HepG2 (cell line): Measurements from ENCODE around the gene DOCK4. TPM values are rescaled to one million over a fixed set of nuclear protein-coding genes. Genes with fewer than 3 reads are reported as not detected.

Experiments
- ATAC-seq: fragments of 200-7000 bp; cut with Tn5 transposase; 3 replicates; pipeline ENCODE4 v1.9.1; 2020; ENCODE audit warnings: mild to moderate bottlenecking, moderate library complexity
- BruUV-seq: library from RNA; stranded (reverse); fragments of 400-500 nt; replicated peaks from 2 replicates; lab custom pipeline; 2021; lab: Mats Ljungman, UMichigan
- CTCF ChIA-PET: fragments of 300-600 bp; formaldehyde crosslinking; extraction: SDS; loops from one replicate; lab custom pipeline; 2021; ENCODE audit warnings: low total read pairs, inconsistent platforms, low intra/inter-chr PET ratio; lab: Yijun Ruan, JAX
- POLR2A ChIA-PET: fragments of 350-600 bp; sonication (Branson Sonifier 250); formaldehyde crosslinking; loops from one replicate; lab custom pipeline; 2020; ENCODE audit warnings: antibody characterized with exemption, inconsistent platforms; lab: Yijun Ruan, JAX
- DNase-seq: peaks from one replicate; pipeline ENCODE4 v3.0.0-alpha.2; 2015; ENCODE audit warnings: low spot score
- FAIRE-seq: peaks from 3 replicates; lab custom pipeline; 2011; peaks lifted over from hg19 to GRCh38; lab: Jason Lieb, UNC
- H2AFZ ChIP-seq: one replicate; pipeline ENCODE4 v1.6.1; 2011; ENCODE audit warnings: low read length, inconsistent platforms
- H3K27ac ChIP-seq: fragments of 300-600 bp; 3 replicates; pipeline ENCODE4 v1.8.0; 2011; ENCODE audit warnings: mixed run types, mild to moderate bottlenecking, mixed read lengths, low read length, inconsistent platforms; ENCODE audit not compliant: insufficient read depth; ENCODE audit errors: extremely low read length
- H3K27me3 ChIP-seq, 2 experiments: fragments of 200-600 bp in 1 of 2; 2 replicates in 1 of 2; 3 replicates in 1 of 2; pipeline versions ENCODE4 v1.6.0 to v1.8.0; 2011; ENCODE audit warnings: low read length in 2 of 2, mild to moderate bottlenecking in 2 of 2, moderate library complexity in 2 of 2, inconsistent platforms in 1 of 2; ENCODE audit not compliant: insufficient read depth in 2 of 2, control insufficient read depth in 1 of 2
- H3K36me3 ChIP-seq, 2 experiments: fragments of 200-600 bp in 1 of 2; replicated peaks in 1 of 2; 2 replicates in 1 of 2; 3 replicates in 1 of 2; pipeline versions ENCODE4 v1.5.1 to v1.8.0; 2011; ENCODE audit warnings: low read length in 2 of 2, inconsistent platforms in 1 of 2; ENCODE audit not compliant: insufficient read depth in 2 of 2, control insufficient read depth in 1 of 2
- H3K4me1 ChIP-seq: 2 replicates; pipeline ENCODE4 v1.5.1; 2012; ENCODE audit warnings: low read length, inconsistent platforms; ENCODE audit not compliant: insufficient read depth
- H3K4me2 ChIP-seq: 2 replicates; pipeline ENCODE4 v1.6.0; 2011; ENCODE audit warnings: low read depth, low read length, inconsistent platforms
- H3K4me3 ChIP-seq, 3 experiments: fragments of 200-600 bp in 1 of 3; sonication (generic), shearing (Covaris generic) in 1 of 3; replicated peaks in 1 of 3; 2 replicates each; pipeline ENCODE4 v1.5.1; 2011 to 2016; ENCODE audit warnings: low read length in 3 of 3, inconsistent platforms in 2 of 3, low read depth in 2 of 3, mild to moderate bottlenecking in 2 of 3, control low read depth in 1 of 3, mixed read lengths in 1 of 3; ENCODE audit not compliant: insufficient read depth in 1 of 3
- H3K79me2 ChIP-seq: one replicate; pipeline ENCODE4 v1.6.1; 2011; ENCODE audit warnings: low read length, inconsistent platforms; ENCODE audit not compliant: insufficient read depth
- H3K9ac ChIP-seq: 2 replicates; pipeline ENCODE4 v1.6.0; 2011; ENCODE audit warnings: mild to moderate bottlenecking, low read depth, low read length, inconsistent platforms; ENCODE audit not compliant: insufficient read depth
- H3K9me3 ChIP-seq: 2 replicates; pipeline ENCODE4 v1.5.1; 2012; ENCODE audit warnings: mild to moderate bottlenecking, low read length
- H4K20me1 ChIP-seq: 2 replicates; pipeline ENCODE4 v1.6.0; 2011; ENCODE audit warnings: inconsistent platforms, mild to moderate bottlenecking, low read length, moderate library complexity; ENCODE audit not compliant: insufficient read depth
- BCLAF1 ChIP-seq: fragments of 450-650 bp; IDR thresholded peaks from 2 replicates; pipeline ENCODE4 v1.6.1; 2017; ENCODE audit warnings: mild to moderate bottlenecking
- GMEB1 ChIP-seq: sonication (generic); formaldehyde crosslinking; IDR thresholded peaks from 2 replicates; pipeline ENCODE4 v1.5.1; 2020; ENCODE audit warnings: missing genetic modification reagents, mild to moderate bottlenecking, borderline replicate concordance
- HNRNPH1 ChIP-seq: fragments of 200-400 bp; formaldehyde crosslinking; optimal IDR thresholded peaks from 2 replicates; pipeline ENCODE3; 2017; ENCODE audit warnings: mild to moderate bottlenecking, low read depth, low read length
- HOXA7 ChIP-seq: sonication (generic); formaldehyde crosslinking; IDR thresholded peaks from 2 replicates; pipeline ENCODE4 v1.8.1; 2022; ENCODE audit warnings: mild to moderate bottlenecking, missing genetic modification reagents, moderate library complexity
- NFE2L1 ChIP-seq: sonication (generic); formaldehyde crosslinking; IDR thresholded peaks from 2 replicates; pipeline ENCODE4 v1.4.0; 2020; ENCODE audit warnings: missing genetic modification reagents, mild to moderate bottlenecking, borderline replicate concordance
- ZNF770 ChIP-seq: sonication (generic); formaldehyde crosslinking; IDR thresholded peaks from 2 replicates; pipeline ENCODE4 v1.5.0; 2020; ENCODE audit warnings: mild to moderate bottlenecking, missing genetic modification reagents
- ZNF790 ChIP-seq: sonication (generic); formaldehyde crosslinking; IDR thresholded peaks from 2 replicates; pipeline ENCODE4 v1.8.0; 2022; ENCODE audit warnings: missing genetic modification reagents, mild to moderate bottlenecking, borderline replicate concordance
- WGBS: methylation state at CpG from one replicate; pipeline ENCODE4 v1.1.6; 2017; ENCODE audit warnings: low lambda C conversion rate; 5-methylcytosine and 5-hydroxymethylcytosine counted together
- in situ Hi-C: cut with HindIII; loops from 2 replicates; pipeline ENCODE4 v1.10.0; 2017; ENCODE audit warnings: low pct_unique_long_range_greater_than_20kb; ENCODE audit not compliant: extremely low pct_ligation_motif_present
- intact Hi-C: fragments of 100-400 bp; cut with micrococcal nuclease; formaldehyde crosslinking; loops from one replicate; pipeline ENCODE4 v1.10.0; 2022; ENCODE audit not compliant: unreplicated experiment
- polyA plus RNA-seq, 8 experiments: library from polyadenylated mRNA; depleted of rRNA in 3 of 8; stranded (reverse) in 7 of 8; unstranded in 1 of 8; fragments of >200 nt; fragmentation: Illumina TruSeq in 4 of 8; extraction: Trizol in 4 of 8; gene quantifications; 2 replicates each; pipeline versions ENCODE4 v1.2.1 to v1.2.3, GENCODE V29; 2011 to 2016; ENCODE audit warnings: low read depth in 4 of 8, missing spikeins in 1 of 8, mixed read lengths in 1 of 8; ENCODE audit not compliant: insufficient read depth in 1 of 8
- total RNA-seq, 5 experiments: library from RNA; depleted of rRNA; stranded (reverse); fragments of >200 nt; fragmentation: Illumina TruSeq; extraction: Trizol; gene quantifications; 2 replicates each; pipeline ENCODE4 v1.2.3, GENCODE V29; 2016; ENCODE audit warnings: low read depth in 1 of 5

The DOCK4 gene
- total and polyA plus RNA-seq, 2 of the 13 experiments (the other 11 are each of a cell fraction or from before 2014, with no cell fraction given): 13.5 to 17.4 TPM

- intact Hi-C loops: no loop called here
- ChIA-PET CTCF (no interaction called here), POLR2A (no interaction called here)
- Histone ChIP-seq H2AFZ (no peak overlapping the region), H3K9ac (no peak overlapping the region), H4K20me1 (no peaks in the 10 kb centered on the region), H3K79me2 (peaks cover 7% of the 10 kb centered on the region), H3K27ac (no peak overlapping the region), H3K9me3 (no peaks in the 10 kb centered on the region), H3K27me3 (no peaks in the 10 kb centered on the region), H3K4me2 (no peak overlapping the region), H3K4me3 (no peak overlapping the region), H3K36me3 (no peaks in the 10 kb centered on the region), H3K4me1 (peaks cover 19% of the 10 kb centered on the region)
- FAIRE-seq (no peak), ATAC-seq (no peak), DNase-seq (no peak)
- in situ Hi-C loops: no loop called here
- BruUV-seq: no TSS peak
- WGBS: 95% methylated on average over 8 of the region's 8 CpGs
- TF ChIP-seq ZNF770 (peak; percentile 77), GMEB1 (CRISPR knock-in tag) (no peak), NFE2L1 (CRISPR knock-in tag) (no peak), HOXA7 (CRISPR knock-in tag) (no peak), ZNF790 (no peak), BCLAF1 (no peak), HNRNPH1 (no peak)
These were observed 100.3 kb downstream of the DOCK4 start for GRCh38 chr7:112105584-112106530.
